ENCODE measurements around the gene PRKCE.

DNA sequence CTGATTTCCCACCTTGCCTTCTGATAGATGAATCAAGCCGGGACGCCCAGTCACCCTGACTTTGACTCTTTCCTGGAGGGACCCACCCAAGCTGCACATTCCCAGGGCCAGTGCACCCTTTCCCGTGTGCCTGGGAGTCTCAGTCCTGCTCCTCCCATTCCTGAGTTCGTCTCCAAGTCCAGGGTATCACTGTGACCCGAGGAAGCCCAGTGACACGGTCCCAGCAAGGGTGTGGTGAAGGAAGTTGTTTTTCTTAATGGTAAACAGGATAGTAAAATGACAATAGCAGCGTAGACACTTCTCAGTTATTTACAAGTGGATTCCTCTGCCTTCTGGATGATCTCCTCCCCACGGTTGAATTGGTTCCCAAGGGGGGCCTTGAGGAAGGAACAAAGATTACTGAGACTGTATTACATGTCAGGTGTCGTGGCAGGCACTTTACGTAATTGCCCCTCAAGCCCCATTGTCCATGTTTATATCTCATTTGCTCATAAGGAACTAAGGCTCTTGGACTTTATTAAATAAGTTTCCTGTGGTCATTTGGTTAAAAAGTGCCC is 123.3 kb downstream of the PRKCE start:
- no peak for TF ChIP-seq TAF1 (IDR thresholded peaks at IDR 0.05; ENCODE audit: borderline replicate concordance, low read depth, low read length)
- no peak for TF ChIP-seq POLR2A (IDR thresholded peaks at IDR 0.05; ENCODE audit: low read depth, low read length)
